Stimulated activated CD4-positive, alpha-beta T cell treated with anti-CD3 and anti-CD28 coated beads, Interleukin-4, amount 100 ng/mL, for 24 hours (primary cell): ENCODE measurements around the gene PLPPR1.

ENCODE experiments used
- DNase-seq: peaks from one replicate; pipeline ENCODE4 v3.0.0-alpha.2; 2020

PLPPR1 gene

DNA sequence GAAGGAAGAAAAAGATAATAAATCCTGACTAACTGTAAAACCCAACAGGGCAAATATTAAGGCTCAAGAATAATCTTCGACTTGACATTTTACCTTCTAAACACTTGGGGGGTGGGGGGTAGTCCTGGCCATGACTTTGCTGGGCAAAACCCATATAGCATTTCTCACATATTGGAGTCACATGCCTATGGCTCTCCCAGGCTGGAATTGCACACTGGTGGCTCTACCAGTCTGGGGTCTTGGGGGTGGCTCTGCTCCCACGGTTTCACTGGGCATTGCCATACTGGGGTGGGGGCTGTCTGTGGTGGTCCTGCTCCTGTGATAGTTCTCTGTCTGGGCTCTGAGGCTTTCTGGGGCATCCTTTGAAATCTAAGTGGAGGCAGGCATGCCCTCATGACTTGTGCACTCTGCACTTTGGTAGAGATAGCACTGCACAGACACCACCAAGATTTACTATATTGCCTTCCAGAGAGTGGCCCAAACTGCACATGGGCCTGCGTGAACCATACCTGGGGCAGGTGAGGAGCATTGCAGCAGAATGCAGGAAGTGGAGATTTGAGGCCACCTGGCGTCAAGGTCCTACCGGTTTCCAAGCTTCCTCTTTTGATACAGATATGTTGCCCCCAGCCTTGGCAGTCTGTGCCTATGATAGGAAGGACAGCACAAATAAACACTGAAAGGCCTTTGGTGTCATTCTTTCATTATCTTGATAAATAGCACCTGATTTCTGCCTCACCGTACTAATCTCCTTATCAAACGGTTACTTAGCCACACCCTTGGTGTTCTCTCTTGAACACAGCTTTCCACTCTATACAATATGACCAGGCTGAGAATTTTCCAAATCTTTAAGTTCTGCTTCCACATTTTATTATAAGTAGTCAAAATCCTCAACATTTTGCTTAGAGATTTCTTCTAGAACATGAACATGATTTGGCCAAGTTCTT lies 326.5 kb downstream of the PLPPR1 start:
- DNase-seq, result no peak

DNA sequence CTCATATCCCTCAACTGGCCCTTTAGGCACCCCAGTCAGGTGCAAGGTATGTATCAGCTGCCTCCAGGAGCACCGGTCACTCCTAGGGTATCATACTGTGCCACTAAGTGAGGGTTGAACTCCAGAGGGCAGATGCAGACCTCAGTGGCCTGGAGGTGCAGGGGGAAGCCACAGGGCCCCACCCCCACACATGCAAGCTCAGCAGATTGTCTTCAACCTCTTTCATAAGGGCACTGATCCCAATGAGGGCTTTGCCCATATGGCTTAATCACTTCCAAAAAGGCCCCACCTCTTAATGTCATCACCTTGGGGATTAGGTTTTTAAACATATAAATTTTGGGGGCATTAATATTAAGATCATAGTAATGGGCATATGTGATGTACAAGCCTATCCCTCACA lies 328.1 kb downstream of the PLPPR1 start:
- no peak for DNase-seq

DNA sequence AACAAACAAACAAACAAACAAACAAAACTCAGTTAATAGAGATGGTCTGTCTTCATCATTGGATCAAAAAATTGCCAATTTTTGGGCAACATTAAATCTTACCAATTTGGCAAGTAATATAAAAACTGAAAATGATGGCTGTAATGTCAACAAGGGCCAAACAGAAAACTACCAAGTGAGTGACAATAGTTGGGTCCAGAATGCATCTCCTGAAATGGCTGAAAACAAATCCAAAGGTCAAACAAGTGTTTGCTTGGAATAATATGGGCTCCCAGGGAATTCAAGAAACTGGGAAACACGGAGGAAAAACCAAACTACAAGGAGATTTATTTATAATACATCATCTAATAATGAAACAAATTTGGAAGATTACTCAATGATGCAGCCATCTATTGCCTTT lies 331.2 kb downstream of the PLPPR1 start:
- DNase-seq, result no peak

DNA sequence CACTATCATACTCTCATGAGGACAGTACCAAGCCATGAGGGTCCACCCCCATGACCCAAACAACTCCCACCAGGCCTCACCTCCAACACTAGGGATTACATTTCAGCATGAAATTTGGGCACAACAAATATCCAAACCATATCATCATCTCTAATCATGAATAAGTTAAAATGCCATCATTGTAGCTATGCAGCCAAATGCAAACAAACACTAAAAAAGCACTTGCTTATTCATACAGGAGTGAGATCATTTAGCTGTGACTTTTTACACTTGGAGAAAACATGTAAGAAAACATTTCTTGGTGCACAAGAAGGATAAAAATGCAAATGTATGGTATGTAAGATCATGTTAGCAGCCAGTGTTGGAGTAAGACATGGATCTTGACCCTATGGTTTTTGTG lies 332.1 kb downstream of the PLPPR1 start:
- DNase-seq, result no peak

DNA sequence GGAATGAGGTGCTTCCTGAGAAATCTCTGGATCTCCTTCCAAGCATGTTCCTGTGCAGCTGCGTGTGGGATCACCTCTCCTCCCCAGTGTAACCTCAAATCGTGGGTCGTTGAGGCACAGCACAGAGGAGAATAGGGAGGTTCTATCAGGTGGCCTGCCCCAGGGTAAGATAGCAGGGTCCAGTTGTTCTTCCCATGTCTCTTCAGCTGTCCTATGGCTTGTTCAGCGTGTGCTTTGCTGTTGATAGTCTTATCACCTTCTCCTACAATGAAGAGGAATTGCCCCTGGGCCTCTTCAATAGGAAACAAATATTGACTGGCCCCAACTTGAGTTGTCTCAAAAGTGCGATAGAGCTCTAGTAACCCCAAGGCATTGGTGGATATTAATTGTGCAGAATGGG lies 333.9 kb downstream of the PLPPR1 start:
- no peak for DNase-seq

DNA sequence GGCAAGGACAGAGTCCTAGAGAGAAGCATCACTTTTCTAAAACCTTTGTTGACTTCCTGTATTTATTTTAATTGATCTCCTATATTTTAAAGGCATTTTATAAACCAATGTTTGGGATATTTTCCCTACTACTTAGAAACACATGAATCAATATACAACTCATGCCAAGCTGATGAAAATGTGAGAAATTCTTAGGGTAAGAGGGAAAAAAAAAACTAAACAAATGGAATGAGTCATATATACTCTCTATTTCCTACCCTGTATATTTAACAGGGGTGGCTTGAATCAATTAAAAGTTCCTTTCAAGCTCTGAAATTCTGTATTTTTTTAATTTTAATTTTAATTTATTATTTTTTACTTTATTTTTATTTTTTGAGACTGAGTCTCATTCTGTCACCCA lies 336.7 kb downstream of the PLPPR1 start:
- no peak for DNase-seq

DNA sequence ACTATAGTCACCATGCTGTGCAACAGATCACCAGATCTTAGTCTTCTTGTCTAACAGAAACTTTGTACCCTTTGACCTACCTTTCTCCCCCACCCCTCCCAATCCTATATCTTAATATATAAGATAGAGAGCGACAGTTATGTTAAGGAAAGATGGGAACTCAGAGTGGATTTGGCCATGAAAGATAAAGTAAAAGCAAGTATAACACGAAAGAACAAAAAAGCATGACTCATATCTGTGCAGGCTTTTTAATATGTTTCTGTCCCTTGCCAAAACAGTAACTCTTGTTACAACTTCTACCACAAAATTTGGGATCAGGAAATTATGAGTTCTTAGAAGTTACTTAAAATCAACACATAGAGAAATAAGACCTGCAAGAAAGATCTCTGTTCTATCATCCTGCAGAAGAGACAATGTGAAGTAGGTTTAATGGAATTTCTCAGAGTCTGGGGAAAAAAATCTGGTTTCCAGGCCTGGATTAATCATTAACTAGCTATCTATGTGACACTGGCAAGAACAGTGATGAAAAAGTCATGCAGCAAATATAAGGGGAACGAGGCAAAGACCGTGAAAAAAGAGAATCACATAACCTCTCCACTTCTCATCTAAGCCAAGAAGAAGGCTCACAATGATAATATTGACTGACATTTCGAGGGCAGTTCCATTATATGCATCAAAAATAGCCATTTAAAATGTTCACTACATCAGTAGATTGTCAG lies 337.7 kb downstream of the PLPPR1 start:
- no peak for DNase-seq

DNA sequence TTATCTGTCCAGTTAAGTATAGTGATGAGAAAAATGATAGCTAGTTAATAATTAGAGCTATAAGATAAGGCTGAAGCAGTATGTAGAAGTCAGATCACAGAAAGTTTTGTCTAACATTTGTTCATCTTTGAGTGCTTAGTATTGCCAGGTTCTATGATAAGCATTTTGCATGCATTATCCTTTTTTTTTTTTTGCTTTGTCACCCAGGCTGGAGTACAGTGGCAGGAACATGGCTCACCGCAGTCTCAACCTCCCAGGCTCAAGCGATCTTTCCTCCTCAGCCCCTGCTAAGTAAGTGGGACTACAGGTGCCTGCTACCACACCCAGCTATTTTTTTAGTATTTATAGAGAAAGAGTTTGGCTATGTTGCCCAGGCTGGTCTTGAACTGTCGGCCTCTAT lies 338.8 kb downstream of the PLPPR1 start:
- DNase-seq, result no peak

DNA sequence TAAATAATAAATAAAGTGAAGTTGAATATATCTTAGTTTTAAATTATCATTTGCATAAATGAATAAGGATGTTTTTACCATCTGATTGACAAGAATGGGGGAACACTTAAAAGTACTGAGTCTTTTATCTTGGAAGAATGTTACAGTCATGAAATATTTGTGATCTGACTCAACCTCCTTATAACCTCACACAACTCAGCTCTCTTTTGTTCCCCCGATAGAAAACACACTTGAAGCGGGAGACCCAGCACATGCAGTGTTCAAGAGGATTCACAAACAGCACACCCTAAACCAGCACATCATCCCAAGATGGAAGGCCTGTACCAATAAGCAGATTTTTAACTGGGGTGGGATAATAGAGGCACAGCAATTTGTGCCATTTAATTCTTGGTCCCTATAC lies 340.8 kb downstream of the PLPPR1 start:
- DNase-seq, result no peak

DNA sequence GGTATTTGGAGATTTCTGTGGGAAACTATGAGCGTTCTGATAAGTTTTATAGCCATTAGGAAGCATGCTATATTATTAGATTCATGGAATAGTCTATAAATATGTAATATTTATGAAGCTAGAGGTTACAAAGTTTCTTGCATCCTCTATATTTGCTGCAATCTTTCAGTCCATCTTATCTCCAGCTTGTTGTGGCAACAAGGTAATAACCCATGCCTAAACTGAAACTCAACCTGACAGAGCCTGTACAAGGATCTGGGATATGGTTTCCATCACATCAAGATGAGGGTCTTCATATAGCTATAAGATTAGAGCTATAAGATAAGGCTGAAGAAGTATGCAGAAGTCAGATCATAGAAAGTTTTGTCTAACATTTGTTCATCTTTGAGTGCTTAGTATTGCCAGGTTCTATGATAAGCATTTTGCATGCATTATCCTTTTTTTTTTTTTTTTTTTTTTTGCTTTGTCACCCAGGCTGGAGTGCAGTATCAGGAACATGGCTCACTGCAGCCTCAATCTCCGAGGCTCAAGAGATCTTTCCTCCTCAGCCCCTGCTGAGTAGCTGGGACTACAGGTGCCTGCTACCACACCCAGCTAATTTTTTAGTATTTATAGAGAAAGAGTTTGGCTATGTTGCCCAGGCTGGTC lies 341.5 kb downstream of the PLPPR1 start:
- no peak for DNase-seq

DNA sequence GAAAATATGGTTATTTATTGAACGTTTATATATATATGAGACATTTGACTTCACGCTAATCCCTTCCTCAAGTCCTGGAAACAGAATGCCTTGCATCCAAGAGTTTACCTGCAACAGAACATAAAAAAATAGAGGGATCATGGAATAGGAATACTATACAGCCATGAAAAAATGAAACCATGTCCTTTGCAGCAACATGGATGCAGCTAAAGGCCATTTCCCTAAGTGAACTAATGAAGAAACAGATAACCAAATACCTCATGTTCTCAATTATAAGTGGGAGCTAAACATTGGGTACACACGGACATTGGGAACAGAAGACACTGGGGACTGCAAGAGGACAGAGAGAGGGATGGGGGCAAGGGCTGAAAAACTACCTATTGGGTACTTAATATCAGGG lies 343.3 kb downstream of the PLPPR1 start:
- DNase-seq, result no peak

DNA sequence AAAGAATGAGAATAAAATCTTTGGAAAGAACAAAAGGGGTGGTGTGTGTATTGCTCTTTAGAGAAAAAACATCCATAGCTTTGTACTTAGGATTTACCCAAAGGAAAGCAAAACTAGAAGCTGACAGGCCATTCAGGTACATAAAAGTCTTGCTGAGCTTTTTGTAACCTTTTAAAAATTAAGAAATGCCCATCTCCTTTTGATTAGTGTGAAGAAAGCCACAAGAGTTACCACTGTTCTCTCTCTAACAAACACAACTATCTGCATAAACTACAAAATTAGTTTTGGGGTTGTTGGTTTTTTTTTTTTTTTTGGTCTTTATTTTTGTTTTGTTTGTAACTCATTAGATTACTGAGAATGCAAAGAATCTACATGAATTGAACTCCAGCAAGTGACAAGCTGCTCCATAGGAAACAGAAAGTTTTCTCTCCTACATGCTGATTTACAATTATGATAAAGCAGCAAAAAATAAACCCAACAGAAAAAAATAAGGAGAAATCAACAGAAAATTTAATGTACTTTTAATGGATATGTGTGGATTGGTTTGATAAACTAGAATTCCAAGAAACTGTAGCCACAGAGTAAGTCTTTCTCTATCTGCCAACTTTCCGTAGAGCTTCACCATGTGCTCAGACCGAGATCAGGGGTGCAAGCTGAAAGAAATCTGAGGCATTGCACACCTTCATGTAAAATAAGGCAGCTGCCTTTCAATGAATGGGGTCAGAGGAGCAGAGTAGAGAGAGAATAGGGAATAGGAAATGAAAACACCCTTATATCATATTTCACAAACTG lies 344.0 kb downstream of the PLPPR1 start:
- no peak for DNase-seq
